ENCODE data around the gene SHISA7. TPM values are rescaled to one million over a fixed set of nuclear protein-coding genes. Genes with fewer than 3 reads are reported as not detected.

Gene SHISA7
- polyA plus RNA-seq, 3 donors from 2014 or later = not detected

Other genes with a start within 250 kb of the SHISA7 start
- gene PTPRH, start 233.8 kb downstream of the SHISA7 start, polyA plus RNA-seq = not detected
- gene TMEM86B, start 214.5 kb downstream of the SHISA7 start, polyA plus RNA-seq = 1 to 10 TPM in 1 of 3 donors, under 1 TPM in 1, not detected in 1; 0.59 to 2.4 TPM
- 100 to 1,000 TPM in 1 of 3 donors, 10 to 100 TPM in 2; 43.1 to 123 (median 47.9) TPM for gene PPP6R1, start 184.3 kb downstream of the SHISA7 start, polyA plus RNA-seq
- 10 to 100 TPM; 42.6 to 46.7 (median 46.3) TPM for gene HSPBP1, start 163.2 kb downstream of the SHISA7 start, polyA plus RNA-seq
- not detected for gene BRSK1, start 159.3 kb downstream of the SHISA7 start, polyA plus RNA-seq
- gene TMEM150B, start 118.0 kb downstream of the SHISA7 start, polyA plus RNA-seq = not detected
- gene KMT5C, start 103.4 kb downstream of the SHISA7 start, polyA plus RNA-seq = 1 to 10 TPM in 2 of 3 donors, under 1 TPM in 1; 0.79 to 2.2 (median 2.1) TPM
- gene COX6B2, start 88.6 kb downstream of the SHISA7 start, polyA plus RNA-seq = under 1 TPM in 1 of 3 donors, not detected in 2; 0.16 TPM
- gene GARIN5B, start 80.0 kb downstream of the SHISA7 start, polyA plus RNA-seq = not detected
- not detected for gene IL11, start 72.8 kb downstream of the SHISA7 start, polyA plus RNA-seq
- not detected for gene TMEM190, start 66.5 kb downstream of the SHISA7 start, polyA plus RNA-seq
- 1 to 10 TPM in 1 of 3 donors, not detected in 2; 1.0 TPM for gene TMEM238, start 59.0 kb downstream of the SHISA7 start, polyA plus RNA-seq
- gene RPL28, start 57.4 kb downstream of the SHISA7 start, polyA plus RNA-seq = 100 to 1,000 TPM; 118 to 365 (median 350) TPM
- gene UBE2S, start 35.5 kb downstream of the SHISA7 start, polyA plus RNA-seq = 10 to 100 TPM; 40.2 to 72.1 (median 47.0) TPM
- 10 to 100 TPM; 30.4 to 46.0 (median 34.2) TPM for gene ISOC2, start 18.3 kb upstream of the SHISA7 start, polyA plus RNA-seq
- not detected for gene C19orf85, start 21.5 kb upstream of the SHISA7 start, polyA plus RNA-seq
- under 1 TPM; 0.14 to 0.72 (median 0.21) TPM for gene ZNF628, start 33.3 kb upstream of the SHISA7 start, polyA plus RNA-seq
- gene NAT14, start 41.9 kb upstream of the SHISA7 start, polyA plus RNA-seq = 1 to 10 TPM in 2 of 3 donors, not detected in 1; 2.7 to 4.8 TPM
- gene SSC5D, start 45.1 kb upstream of the SHISA7 start, polyA plus RNA-seq = not detected
- not detected for gene SBK2, start 93.8 kb upstream of the SHISA7 start, polyA plus RNA-seq
- gene SBK3, start 102.2 kb upstream of the SHISA7 start, polyA plus RNA-seq = not detected
- gene ZNF579, start 137.5 kb upstream of the SHISA7 start, polyA plus RNA-seq = under 1 TPM in 2 of 3 donors, not detected in 1; 0.19 to 0.64 TPM
- gene FIZ1, start 156.2 kb upstream of the SHISA7 start, polyA plus RNA-seq = 1 to 10 TPM in 2 of 3 donors, under 1 TPM in 1; 0.63 to 1.7 (median 1.0) TPM
- 10 to 100 TPM; 23.9 to 36.4 (median 31.7) TPM for gene ZNF524, start 157.0 kb upstream of the SHISA7 start, polyA plus RNA-seq
- under 1 TPM in 2 of 3 donors, not detected in 1; 0.08 to 0.18 TPM for gene ZNF865, start 162.3 kb upstream of the SHISA7 start, polyA plus RNA-seq
- gene ZNF784, start 181.3 kb upstream of the SHISA7 start, polyA plus RNA-seq = under 1 TPM; 0.59 to 0.78 (median 0.62) TPM
- gene ZNF580, start 197.7 kb upstream of the SHISA7 start, polyA plus RNA-seq = 10 to 100 TPM in 2 of 3 donors, 1 to 10 TPM in 1; 9.6 to 27.8 (median 13.8) TPM
- 10 to 100 TPM in 2 of 3 donors, 1 to 10 TPM in 1; 8.4 to 24.9 (median 20.6) TPM for gene ZNF581, start 200.3 kb upstream of the SHISA7 start, polyA plus RNA-seq
- 1 to 10 TPM in 2 of 3 donors, not detected in 1; 1.1 to 1.7 TPM for gene CCDC106, start 204.9 kb upstream of the SHISA7 start, polyA plus RNA-seq
- gene U2AF2, start 211.7 kb upstream of the SHISA7 start, polyA plus RNA-seq = 10 to 100 TPM in 1 of 3 donors, 1 to 10 TPM in 2; 3.1 to 17.0 (median 8.0) TPM
- gene EPN1, start 231.9 kb upstream of the SHISA7 start, polyA plus RNA-seq = 10 to 100 TPM in 1 of 3 donors, 1 to 10 TPM in 2; 3.0 to 15.3 (median 3.7) TPM